NCI-H226 (cell line): Measurements from ENCODE around the gene FOXE1.

Source experiments
- DNase-seq: peaks from one replicate; pipeline ENCODE4 v3.0.0-alpha.2; 2015

The FOXE1 gene

GRCh38 chr9:97868859-97869258, 15.8 kb downstream of the FOXE1 start:
- no peak for DNase-seq

DNA sequence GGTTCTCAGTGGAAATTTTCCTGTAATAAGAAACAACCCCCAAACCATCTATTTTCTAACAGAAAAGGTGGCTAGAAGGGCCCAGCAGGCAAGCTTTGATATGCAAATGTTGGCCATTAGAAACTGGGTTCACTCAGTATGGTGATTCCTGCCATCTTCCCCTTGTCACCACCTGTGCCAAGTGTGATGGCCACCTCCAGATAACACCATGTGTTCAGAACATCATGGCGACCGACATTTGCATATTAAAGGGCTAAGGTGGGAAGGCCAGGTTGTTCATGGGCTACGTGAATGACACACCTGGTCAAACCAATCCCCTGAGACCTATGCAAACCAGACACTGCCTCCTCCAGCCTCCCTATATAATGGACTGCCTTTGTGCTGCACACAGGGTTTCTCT, 20.4 kb downstream of the FOXE1 start:
- DNase-seq = no peak

DNA sequence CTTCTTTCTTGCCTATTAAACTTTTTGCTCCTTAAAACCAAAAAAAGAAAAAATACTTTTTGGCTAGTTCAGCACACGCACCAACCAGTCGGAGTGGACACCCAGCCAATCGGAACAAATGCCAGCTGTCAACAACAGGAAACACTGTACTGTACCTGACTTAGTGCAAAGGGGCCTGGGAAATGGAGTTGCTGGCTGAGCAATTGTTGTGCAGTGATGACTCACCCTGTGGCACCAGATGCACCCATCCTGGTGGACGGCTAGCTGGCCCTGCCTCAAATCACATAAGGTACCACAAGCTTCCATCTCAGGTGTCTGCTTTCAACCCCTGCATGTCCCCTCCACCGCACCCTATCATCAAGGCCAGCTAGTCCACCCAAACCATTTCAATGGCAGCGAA, 20.9 kb downstream of the FOXE1 start:
- DNase-seq = peak; percentile 45

- DNase-seq = no peak
Measured at GRCh38 chr9:97874624-97875023, 21.6 kb downstream of the FOXE1 start.

DNA sequence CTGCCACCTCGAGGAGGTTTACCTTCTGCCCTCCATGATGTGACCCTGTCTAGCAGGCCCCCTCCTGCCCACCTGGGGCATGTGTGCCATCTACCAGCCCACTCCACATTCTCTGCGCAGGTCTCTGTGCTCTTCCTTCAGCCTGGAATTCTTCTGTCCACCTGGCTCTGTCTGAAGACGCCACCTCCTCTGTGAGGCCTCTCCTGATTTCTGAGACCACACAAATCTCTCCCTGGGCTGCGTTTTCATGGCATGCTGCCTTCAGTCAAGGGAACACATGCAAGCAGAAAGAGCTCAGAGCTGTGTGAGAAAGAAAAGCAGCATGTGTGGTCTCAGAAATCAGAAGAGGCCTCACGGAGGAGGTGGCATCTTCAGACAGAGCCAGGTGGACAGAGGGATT, 22.1 kb downstream of the FOXE1 start:
- no peak for DNase-seq

GRCh38 chr9:97876061-97876460, 23.0 kb downstream of the FOXE1 start:
- DNase-seq = no peak

- no peak for DNase-seq
Measured at GRCh38 chr9:97880336-97880735, 27.3 kb downstream of the FOXE1 start.

DNA sequence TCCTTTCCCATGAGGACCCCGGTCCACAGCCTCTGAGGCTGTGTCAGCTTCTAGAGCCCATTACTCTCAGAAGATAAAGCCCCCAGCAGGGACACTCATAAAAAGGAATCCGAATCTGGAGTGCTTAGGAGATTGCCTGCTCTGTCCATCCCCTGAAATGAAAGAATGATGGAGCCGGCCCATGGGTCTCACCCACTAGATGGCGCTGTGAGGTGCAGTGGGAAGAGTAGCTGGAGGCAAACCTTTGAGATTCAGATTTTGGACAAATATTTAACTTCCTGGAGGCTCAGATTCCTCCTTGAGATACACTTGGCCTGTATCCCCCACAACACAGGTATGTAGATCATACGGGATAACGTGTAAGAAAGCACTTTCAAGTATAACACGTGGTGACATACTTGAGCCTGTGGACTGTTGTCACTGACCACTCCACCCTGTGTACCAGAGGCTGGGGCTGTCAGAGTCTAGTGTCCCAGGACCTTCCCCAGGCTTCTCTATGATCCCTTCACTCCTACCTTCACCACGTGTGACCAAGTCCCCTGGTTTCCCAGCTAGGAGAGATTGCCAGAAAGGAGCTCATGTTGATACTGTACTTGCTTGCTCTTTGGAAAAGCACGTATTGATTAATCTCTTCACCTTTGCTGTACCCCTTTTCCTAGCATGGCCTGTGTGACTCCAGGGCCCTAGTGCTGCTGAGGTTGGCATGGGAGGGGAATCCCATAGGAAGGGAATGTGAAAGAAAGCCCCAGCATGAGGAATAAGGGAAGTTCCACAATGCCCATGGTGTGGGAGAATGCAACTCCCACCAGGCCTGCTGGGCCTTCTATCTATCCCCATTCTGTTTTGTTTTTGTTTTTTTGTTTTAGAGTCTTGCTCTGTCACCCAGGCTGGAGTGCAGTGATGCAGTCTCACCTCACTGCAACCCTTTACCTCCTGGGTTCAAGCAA, 37.2 kb downstream of the FOXE1 start:
- no peak for DNase-seq

DNA sequence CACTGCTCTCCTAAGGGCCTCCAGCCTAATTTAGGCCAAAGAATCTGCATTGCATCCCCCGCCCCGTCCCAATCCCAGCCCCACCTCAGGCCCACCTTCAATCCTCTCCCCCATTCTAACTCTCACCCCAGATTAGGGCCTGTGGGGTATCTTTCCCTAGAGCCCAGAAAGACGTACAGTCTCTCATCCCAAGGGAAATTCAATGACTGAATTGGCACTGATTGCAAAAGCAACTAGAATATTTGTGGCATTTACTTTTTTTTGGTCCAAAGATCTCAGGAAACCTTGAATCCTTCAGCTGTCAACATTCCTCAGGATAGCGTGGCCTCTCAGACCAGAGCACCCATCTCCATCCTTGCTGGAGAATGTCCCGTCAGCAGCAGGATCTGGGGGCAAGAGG, 38.7 kb downstream of the FOXE1 start:
- DNase-seq = no peak

DNA sequence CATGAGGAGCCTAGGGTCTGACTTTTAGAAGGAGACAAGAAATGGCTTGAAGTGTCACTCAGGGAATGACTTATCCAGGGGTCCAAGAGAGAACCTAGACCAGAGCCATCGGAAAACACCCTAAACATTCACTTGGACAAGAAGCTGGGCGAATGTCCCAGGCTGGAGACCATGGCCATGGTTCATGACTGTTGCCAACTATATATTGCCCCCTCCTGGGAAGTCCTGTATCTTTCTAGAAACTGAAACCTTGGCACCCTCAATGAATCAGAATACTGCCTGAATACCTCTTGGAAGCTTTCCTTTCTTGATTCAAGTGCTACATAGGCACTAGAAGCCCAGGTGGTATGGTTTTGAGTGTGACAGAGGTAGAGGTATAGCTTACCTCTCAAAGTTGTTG, 39.4 kb downstream of the FOXE1 start:
- no peak for DNase-seq

DNA sequence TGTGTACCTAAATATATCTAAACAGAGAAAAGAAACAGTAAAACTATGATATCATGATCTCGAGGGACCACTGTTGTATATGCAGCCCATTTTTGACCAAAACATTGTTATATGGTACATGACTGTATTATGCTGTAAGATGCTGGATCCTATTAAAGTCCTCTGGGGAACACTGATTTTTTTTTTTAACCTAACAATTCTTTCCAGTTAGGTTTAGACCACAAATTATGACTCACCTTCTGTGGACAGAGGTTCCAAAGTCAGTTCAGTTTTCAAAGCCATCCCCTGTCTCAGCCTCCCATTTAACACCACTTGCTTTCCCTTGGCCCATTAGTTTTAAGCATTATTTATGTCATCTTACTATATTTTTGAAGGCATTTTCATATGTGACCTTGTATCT, 42.2 kb downstream of the FOXE1 start:
- no peak for DNase-seq

- peak; percentile 4 for DNase-seq
Measured at GRCh38 chr9:97895695-97896332, 42.8 kb downstream of the FOXE1 start.

GRCh38 chr9:97900103-97900737, 47.2 kb downstream of the FOXE1 start:
- DNase-seq = peak; percentile 4

DNA sequence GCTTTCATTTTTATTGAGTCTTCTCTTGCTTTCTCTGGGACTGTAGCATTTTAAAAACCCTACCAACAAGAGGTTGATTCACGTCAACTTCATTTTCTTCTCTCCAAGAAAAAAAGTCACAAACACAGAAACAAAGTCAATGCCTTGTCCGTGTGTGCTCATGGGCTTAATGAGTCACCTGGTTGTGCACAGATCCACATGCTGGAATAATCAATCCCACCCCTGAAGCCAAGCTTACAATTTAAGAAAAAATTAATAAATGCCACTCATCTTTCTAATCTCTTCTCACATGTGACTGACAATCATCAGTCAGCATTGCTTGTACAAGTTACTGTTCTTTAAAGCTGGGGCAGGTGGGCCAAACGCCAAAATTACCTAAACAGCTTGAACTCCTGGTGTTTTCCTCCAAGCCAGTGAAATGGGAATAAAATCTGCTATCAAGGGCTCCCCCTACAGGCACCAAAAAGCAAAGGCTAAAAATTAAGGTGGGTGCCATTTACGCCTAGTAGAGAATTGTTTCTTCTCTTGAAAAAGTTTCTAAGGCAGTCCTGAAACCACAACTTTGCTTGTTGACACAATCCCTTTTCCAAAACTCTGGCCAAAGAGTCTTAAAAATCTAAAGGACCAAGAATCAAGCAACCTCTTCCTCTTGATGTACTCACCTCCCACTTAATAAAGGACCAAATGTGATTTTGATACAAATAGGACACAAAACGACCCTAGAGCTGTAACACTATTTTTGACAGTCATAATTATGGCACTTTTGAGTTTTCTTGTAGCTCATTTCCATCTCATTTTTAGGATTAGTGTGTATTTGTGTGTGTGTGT, 47.9 kb downstream of the FOXE1 start:
- DNase-seq = peak; percentile 24

- no peak for DNase-seq
Measured at GRCh38 chr9:97903177-97903576, 50.2 kb downstream of the FOXE1 start.

GRCh38 chr9:97904725-97905124, 51.7 kb downstream of the FOXE1 start:
- DNase-seq = no peak

- DNase-seq = no peak
Measured at GRCh38 chr9:97905228-97905627, 52.2 kb downstream of the FOXE1 start.
